OCI-LY1 (cell line): ENCODE data around the gene SLC25A10.

Experiments
- H2AFZ ChIP-seq: fragments of 200-600 bp; sonication (generic), shearing (Covaris generic); 2 replicates; pipeline ENCODE4 v1.6.0; 2014; ENCODE audit warnings: antibody characterized with exemption, mild to moderate bottlenecking, low read length
- H3F3A ChIP-seq: fragments of 200-600 bp; sonication (generic), shearing (Covaris generic); 2 replicates; pipeline ENCODE4 v1.6.0; 2014; ENCODE audit warnings: mild to moderate bottlenecking, antibody characterized with exemption, low read length, moderate library complexity; ENCODE audit not compliant: insufficient read depth
- H3K27ac ChIP-seq: fragments of 200-600 bp; sonication (generic); 2 replicates; pipeline ENCODE4 v1.5.1; 2014; ENCODE audit warnings: low read length, mixed run types, mild to moderate bottlenecking, low read depth; ENCODE audit not compliant: poor library complexity, severe bottlenecking
- H3K27me3 ChIP-seq: fragments of 200-600 bp; sonication (generic); 2 replicates; pipeline ENCODE4 v1.6.0; 2014; ENCODE audit warnings: antibody characterized with exemption, mild to moderate bottlenecking, low read length, moderate library complexity; ENCODE audit not compliant: insufficient read depth
- H3K36me3 ChIP-seq: fragments of 200-600 bp; sonication (generic); 2 replicates; pipeline ENCODE4 v1.6.1; 2014; ENCODE audit warnings: mild to moderate bottlenecking, antibody characterized with exemption, low read length, moderate library complexity, mixed read lengths; ENCODE audit not compliant: insufficient read depth
- H3K4me1 ChIP-seq: fragments of 200-600 bp; sonication (generic); 2 replicates; pipeline ENCODE4 v1.5.1; 2014; ENCODE audit warnings: mild to moderate bottlenecking, low read length, moderate library complexity; ENCODE audit not compliant: insufficient read depth, severe bottlenecking
- H3K4me2 ChIP-seq: fragments of 200-600 bp; sonication (generic), shearing (Covaris generic); 2 replicates; pipeline ENCODE4 v1.6.1; 2014; ENCODE audit warnings: low read length
- H3K4me3 ChIP-seq: fragments of 200-600 bp; sonication (generic); 2 replicates; pipeline ENCODE4 v1.5.1; 2014; ENCODE audit warnings: low read length, low read depth, mild to moderate bottlenecking, mixed read lengths; ENCODE audit not compliant: poor library complexity, severe bottlenecking
- H3K79me2 ChIP-seq: fragments of 200-600 bp; shearing (Covaris generic); 2 replicates; pipeline ENCODE4 v1.6.1; 2016; ENCODE audit warnings: mixed run types, low read length, mixed read lengths; ENCODE audit not compliant: insufficient read depth
- H3K9ac ChIP-seq: fragments of 200-600 bp; sonication (generic), shearing (Covaris generic); 2 replicates; pipeline ENCODE4 v1.6.1; 2014; ENCODE audit warnings: mild to moderate bottlenecking, low read length, mixed read lengths
- H3K9me2 ChIP-seq: fragments of 200-600 bp; sonication (generic), shearing (Covaris generic); 2 replicates; pipeline ENCODE4 v1.6.1; 2014; ENCODE audit warnings: low read depth, mild to moderate bottlenecking, low read length, mixed read lengths
- H3K9me3 ChIP-seq: fragments of 200-600 bp; shearing (Covaris generic); 2 replicates; pipeline ENCODE4 v1.6.1; 2014; ENCODE audit warnings: low read length, mixed read lengths
- H4K20me1 ChIP-seq: fragments of 200-600 bp; sonication (generic), shearing (Covaris generic); 2 replicates; pipeline ENCODE4 v1.6.0; 2016; ENCODE audit warnings: mild to moderate bottlenecking, low read length; ENCODE audit not compliant: insufficient read depth
- CTCF ChIP-seq: fragments of 200-600 bp; sonication (generic), shearing (Covaris generic); IDR thresholded peaks from 2 replicates; pipeline ENCODE4 v1.5.1; 2017; ENCODE audit warnings: mild to moderate bottlenecking, antibody characterized with exemption, low read length, moderate library complexity, mixed read lengths
- EZH2 ChIP-seq: fragments of 200-600 bp; sonication (generic), shearing (Covaris generic); IDR thresholded peaks from 2 replicates; pipeline ENCODE4 v1.8.0; 2017; ENCODE audit warnings: borderline replicate concordance, mixed run types, mild to moderate bottlenecking, antibody characterized with exemption, low read length, moderate library complexity, mixed read lengths

Gene SLC25A10

GRCh38 chr17:81708739-81709185 lies 3.3 kb upstream of the SLC25A10 start:
- Histone ChIP-seq H3K9me2 (no peaks in the 10 kb centered on the region), H4K20me1 (no peaks in the 10 kb centered on the region), H3K79me2 (peaks cover 7% of the 10 kb centered on the region), H3F3A (0 out of 2 replicates have a peak, but pooled peaks cover 4% of the 10 kb centered on the region), H3K4me3 (no peak overlapping the region), H3K27me3 (no peaks in the 10 kb centered on the region), H3K27ac (no peak overlapping the region), H3K9ac (no peak overlapping the region), H3K36me3 (peaks cover 48% of the 10 kb centered on the region), H3K4me2 (no peak overlapping the region), H3K9me3 (no peaks in the 10 kb centered on the region), H3K4me1 (peaks cover 43% of the 10 kb centered on the region), H2AFZ (no peak overlapping the region)
- no peak for TF ChIP-seq CTCF

- no peaks in the 10 kb centered on the region for H3K79me2 ChIP-seq
- peak overlapping the region; percentile 92 for H3K4me3 ChIP-seq
- H3K27me3 ChIP-seq, result no peaks in the 10 kb centered on the region
- 0 out of 2 replicates have a peak, but pooled peaks cover 4% of the 10 kb centered on the region for H3F3A ChIP-seq
- peak overlapping the region; percentile 73; the same call in 1 of the 2 replicates for H3K9ac ChIP-seq
- no peak overlapping the region for H2AFZ ChIP-seq
- H3K4me1 ChIP-seq, result peaks cover 36% of the 10 kb centered on the region
- peak overlapping the region; percentile 92 for H3K4me2 ChIP-seq
- H3K36me3 ChIP-seq, result peaks cover 32% of the 10 kb centered on the region
- TF ChIP-seq EZH2 (no peak), CTCF (no peak)
- H4K20me1 ChIP-seq, result no peaks in the 10 kb centered on the region
- no peaks in the 10 kb centered on the region for H3K9me3 ChIP-seq
- H3K27ac ChIP-seq, result peak overlapping the region; percentile 73
- no peaks in the 10 kb centered on the region for H3K9me2 ChIP-seq
These were observed 1.4 kb upstream of the SLC25A10 start for GRCh38 chr17:81710514-81711308.

- Histone ChIP-seq H3K79me2 (no peaks in the 10 kb centered on the region), H3K4me2 (peak overlapping the region; percentile 96), H4K20me1 (no peaks in the 10 kb centered on the region), H2AFZ (no peak overlapping the region), H3K9me3 (no peaks in the 10 kb centered on the region), H3K27ac (no peak overlapping the region), H3K36me3 (peaks cover 14% of the 10 kb centered on the region), H3K9me2 (no peaks in the 10 kb centered on the region), H3K4me1 (peaks cover 36% of the 10 kb centered on the region), H3K4me3 (peak overlapping the region; percentile 92), H3K9ac (peak overlapping the region; percentile 75), H3K27me3 (no peaks in the 10 kb centered on the region), H3F3A (0 out of 2 replicates have a peak, but pooled peaks cover 4% of the 10 kb centered on the region)
- TF ChIP-seq EZH2 (no peak), CTCF (no peak)
These were observed 452 bp downstream of the SLC25A10 start for GRCh38 chr17:81712468-81713003.
